H7 (cell line): ENCODE data around the gene MED13L. TPM values are rescaled to one million over a fixed set of nuclear protein-coding genes. Genes with fewer than 3 reads are reported as not detected.
"Not testable (repeated sequence)": the region's sequence is repeated elsewhere in the genome, so short reads cannot be mapped to it uniquely, and the experiment has no call there.

Source experiments
- DNase-seq: peaks from one replicate; pipeline ENCODE4 v3.0.0; 2012
- H3K27me3 ChIP-seq: 2 replicates; pipeline ENCODE4 v1.6.0; 2011; ENCODE audit warnings: mild to moderate bottlenecking, low read length; ENCODE audit not compliant: control insufficient read depth, insufficient read depth
- H3K36me3 ChIP-seq: replicated peaks from 2 replicates; pipeline ENCODE4 v1.5.1; 2011; ENCODE audit warnings: low read length; ENCODE audit not compliant: control insufficient read depth, insufficient read depth
- H3K4me3 ChIP-seq: 2 replicates; pipeline ENCODE4 v1.5.1; 2011; ENCODE audit warnings: low read depth, mild to moderate bottlenecking, control low read depth, low read length, moderate library complexity; ENCODE audit not compliant: insufficient read depth
- total RNA-seq: library from RNA; depleted of rRNA; stranded (reverse); fragments of >200 nt; shearing (Covaris generic); gene quantifications from 2 replicates; pipeline ENCODE4 v1.2.3, GENCODE V29; 2014

The MED13L gene
- total RNA-seq, 1 experiment from 2014 or later, result 39.7 TPM

- Histone ChIP-seq H3K36me3 (no peaks in the 10 kb centered on the region), H3K27me3 (no peaks in the 10 kb centered on the region), H3K4me3 (no peak overlapping the region)
- no peak for DNase-seq
These were observed 142.1 kb downstream of the MED13L start for GRCh38 chr12:116135209-116135930.

GRCh38 chr12:116133636-116134214, 143.8 kb downstream of the MED13L start:
- H3K27me3 ChIP-seq, result no peaks in the 10 kb centered on the region
- no peak overlapping the region for H3K4me3 ChIP-seq
- no peak for DNase-seq
- no peaks in the 10 kb centered on the region for H3K36me3 ChIP-seq

GRCh38 chr12:116133149-116133548, 144.3 kb downstream of the MED13L start:
- Histone ChIP-seq H3K36me3 (no peaks in the 10 kb centered on the region), H3K4me3 (no peak overlapping the region), H3K27me3 (no peaks in the 10 kb centered on the region)
- no peak for DNase-seq

- not testable (repeated sequence) for DNase-seq, H3K36me3 ChIP-seq, H3K27me3 ChIP-seq, H3K4me3 ChIP-seq
These were observed 145.5 kb downstream of the MED13L start for GRCh38 chr12:116131987-116132386.

- H3K36me3 ChIP-seq, result no peaks in the 10 kb centered on the region
- H3K4me3 ChIP-seq, result no peak overlapping the region
- no peaks in the 10 kb centered on the region for H3K27me3 ChIP-seq
- DNase-seq, result no peak
These were observed 146.3 kb downstream of the MED13L start for GRCh38 chr12:116131176-116131575.

- Histone ChIP-seq H3K4me3 (no peak overlapping the region), H3K27me3 (no peaks in the 10 kb centered on the region), H3K36me3 (no peaks in the 10 kb centered on the region)
- DNase-seq, result no peak
These were observed 147.1 kb downstream of the MED13L start for GRCh38 chr12:116130431-116130830.

GRCh38 chr12:116128779-116129178, 148.7 kb downstream of the MED13L start:
- Histone ChIP-seq H3K27me3 (no peaks in the 10 kb centered on the region), H3K36me3 (no peaks in the 10 kb centered on the region), H3K4me3 (no peak overlapping the region)
- DNase-seq, result no peak

GRCh38 chr12:116127859-116128258, 149.6 kb downstream of the MED13L start:
- H3K36me3 ChIP-seq, result no peaks in the 10 kb centered on the region
- no peak for DNase-seq
- no peaks in the 10 kb centered on the region for H3K27me3 ChIP-seq
- H3K4me3 ChIP-seq, result no peak overlapping the region

- DNase-seq, result no peak
- Histone ChIP-seq H3K36me3 (no peaks in the 10 kb centered on the region), H3K27me3 (no peaks in the 10 kb centered on the region), H3K4me3 (no peak overlapping the region)
These were observed 150.9 kb downstream of the MED13L start for GRCh38 chr12:116126610-116127009.

GRCh38 chr12:116125956-116126566, 151.4 kb downstream of the MED13L start:
- H3K27me3 ChIP-seq, result no peaks in the 10 kb centered on the region
- DNase-seq, result no peak
- no peak overlapping the region for H3K4me3 ChIP-seq
- H3K36me3 ChIP-seq, result no peaks in the 10 kb centered on the region

GRCh38 chr12:116125084-116125483, 152.4 kb downstream of the MED13L start:
- no peaks in the 10 kb centered on the region for H3K36me3 ChIP-seq
- no peaks in the 10 kb centered on the region for H3K27me3 ChIP-seq
- H3K4me3 ChIP-seq, result no peak overlapping the region
- DNase-seq, result no peak

GRCh38 chr12:116123451-116124258, 153.8 kb downstream of the MED13L start:
- Histone ChIP-seq H3K27me3 (no peaks in the 10 kb centered on the region), H3K36me3 (no peaks in the 10 kb centered on the region), H3K4me3 (no peak overlapping the region)
- DNase-seq, result no peak

GRCh38 chr12:116122628-116123027, 154.9 kb downstream of the MED13L start:
- Histone ChIP-seq H3K36me3 (no peaks in the 10 kb centered on the region), H3K27me3 (no peaks in the 10 kb centered on the region), H3K4me3 (no peak overlapping the region)
- no peak for DNase-seq

- H3K36me3 ChIP-seq, result no peaks in the 10 kb centered on the region
- H3K4me3 ChIP-seq, result no peak overlapping the region
- DNase-seq, result no peak
- H3K27me3 ChIP-seq, result no peaks in the 10 kb centered on the region
These were observed 156.0 kb downstream of the MED13L start for GRCh38 chr12:116121453-116121871.
